GM23338 (cell line): ENCODE results near the gene TNNC1. TPM values are rescaled to one million over a fixed set of nuclear protein-coding genes. Genes with fewer than 3 reads are reported as not detected.

Source experiments
- ATAC-seq: fragments of 200-7000 bp; cut with Tn5 transposase; 3 replicates; pipeline ENCODE4 v1.9.1; 2020
- DNase-seq: peaks from one replicate; pipeline ENCODE4 v3.0.0-alpha.2; 2015; ENCODE audit warnings: low spot score
- H2AFZ ChIP-seq: fragments of 200-600 bp; sonication (generic); 2 replicates; pipeline ENCODE4 v1.8.0; 2016; ENCODE audit warnings: antibody characterized with exemption, mild to moderate bottlenecking, moderate library complexity
- H3F3A ChIP-seq: fragments of 200-600 bp; sonication (generic); replicated peaks from 2 replicates; pipeline ENCODE4 v1.8.0; 2017; ENCODE audit warnings: antibody characterized with exemption, mixed run types, low read depth
- H3K27ac ChIP-seq: fragments of 200-600 bp; sonication (generic); 2 replicates; pipeline ENCODE4 v1.6.1; 2016; ENCODE audit warnings: low read depth
- H3K27me3 ChIP-seq: fragments of 200-600 bp; sonication (generic); 2 replicates; pipeline ENCODE4 v1.8.0; 2016; ENCODE audit warnings: mild to moderate bottlenecking, mixed run types, moderate library complexity; ENCODE audit not compliant: insufficient read depth
- H3K36me3 ChIP-seq: fragments of 200-600 bp; sonication (generic); 2 replicates; pipeline ENCODE4 v1.8.0; 2016; ENCODE audit warnings: mild to moderate bottlenecking; ENCODE audit not compliant: insufficient read depth
- H3K4me1 ChIP-seq: fragments of 200-600 bp; sonication (generic); 2 replicates; pipeline ENCODE4 v1.8.0; 2016; ENCODE audit warnings: mild to moderate bottlenecking, moderate library complexity; ENCODE audit not compliant: insufficient read depth
- H3K4me2 ChIP-seq: fragments of 200-600 bp; sonication (generic); 2 replicates; pipeline ENCODE4 v1.7.1; 2017; ENCODE audit warnings: mixed run types
- H3K4me3 ChIP-seq: fragments of 200-600 bp; sonication (generic); 2 replicates; pipeline ENCODE4 v1.6.1; 2016; ENCODE audit warnings: mixed run types
- H3K79me2 ChIP-seq: fragments of 200-600 bp; sonication (generic); replicated peaks from 2 replicates; pipeline ENCODE4 v1.8.0; 2017; ENCODE audit warnings: mild to moderate bottlenecking; ENCODE audit not compliant: insufficient read depth
- H3K9me2 ChIP-seq: fragments of 200-600 bp; sonication (generic); 2 replicates; pipeline ENCODE4 v1.8.0; 2017; ENCODE audit not compliant: insufficient read depth
- H4K20me1 ChIP-seq: fragments of 200-600 bp; sonication (generic); replicated peaks from 2 replicates; pipeline ENCODE4 v1.8.0; 2017; ENCODE audit warnings: mild to moderate bottlenecking; ENCODE audit not compliant: insufficient read depth
- H3K27ac Mint-ChIP-seq: 2 replicates; pipeline ENCODE4 v1.8.0; 2020; ENCODE audit warnings: inconsistent platforms, mild to moderate bottlenecking, moderate library complexity, mixed read lengths
- H3K27me3 Mint-ChIP-seq: 3 replicates; pipeline ENCODE4 v1.8.0; 2022; ENCODE audit warnings: low read depth, mild to moderate bottlenecking, moderate library complexity, mixed read lengths, inconsistent platforms; ENCODE audit not compliant: insufficient read depth, poor library complexity
- H3K36me3 Mint-ChIP-seq: 3 replicates; pipeline ENCODE4 v1.8.0; 2021; ENCODE audit warnings: low read depth, mild to moderate bottlenecking, inconsistent platforms, moderate library complexity, mixed read lengths
- H3K4me1 Mint-ChIP-seq: 3 replicates; pipeline ENCODE4 v1.8.0; 2020; ENCODE audit warnings: mild to moderate bottlenecking, inconsistent platforms, mixed read lengths
- H3K4me3 Mint-ChIP-seq: 3 replicates; pipeline ENCODE4 v1.8.0; 2021; ENCODE audit warnings: moderate library complexity, mild to moderate bottlenecking, inconsistent platforms, mixed read lengths
- H3K9me3 Mint-ChIP-seq: 3 replicates; pipeline ENCODE4 v1.8.0; 2020; ENCODE audit warnings: moderate library complexity, mild to moderate bottlenecking, inconsistent platforms, mixed read lengths
- CREB1 ChIP-seq: fragments of 250-450 bp; sonication (Bioruptor Pico); IDR thresholded peaks from 2 replicates; pipeline ENCODE4 v1.5.0; 2020; ENCODE audit warnings: low read depth, mild to moderate bottlenecking, moderate library complexity
- CTCF ChIP-seq, 2 experiments: fragments of 200-600 bp in 1 of 2; sonication (generic) in 1 of 2; conservative IDR thresholded peaks; 2 replicates each; pipeline versions ENCODE4 v1.5.1 to v1.6.1; 2016 to 2017; ENCODE audit warnings: antibody characterized with exemption in 2 of 2, low read depth in 2 of 2, mild to moderate bottlenecking in 2 of 2, moderate library complexity in 1 of 2
- ETS1 ChIP-seq: IDR thresholded peaks from 2 replicates; pipeline ENCODE4 v1.6.1; 2016; ENCODE audit warnings: antibody characterized with exemption
- EZH2 ChIP-seq: fragments of 200-600 bp; sonication (generic); IDR thresholded peaks from one replicate; pipeline ENCODE4 v1.8.0; 2017; ENCODE audit warnings: antibody characterized with exemption, mild to moderate bottlenecking, low read depth; ENCODE audit not compliant: unreplicated experiment
- EZH2phosphoT487 ChIP-seq: fragments of 200-600 bp; sonication (generic); IDR thresholded peaks from one replicate; pipeline ENCODE4 v1.8.1; 2018; ENCODE audit warnings: antibody characterized with exemption; ENCODE audit not compliant: unreplicated experiment
- JUNB ChIP-seq: IDR thresholded peaks from one replicate; pipeline ENCODE4 v1.6.1; 2016; ENCODE audit warnings: antibody characterized with exemption; ENCODE audit not compliant: unreplicated experiment
- NANOG ChIP-seq: IDR thresholded peaks from 2 replicates; pipeline ENCODE4 v1.6.1; 2016; ENCODE audit warnings: antibody characterized with exemption, borderline replicate concordance
- POLR2AphosphoS5 ChIP-seq: IDR thresholded peaks from 2 replicates; pipeline ENCODE4 v1.6.1; 2016; ENCODE audit warnings: antibody characterized with exemption, low read depth
- REST ChIP-seq: IDR thresholded peaks from one replicate; pipeline ENCODE4 v1.6.1; 2018; ENCODE audit warnings: antibody characterized with exemption; ENCODE audit not compliant: unreplicated experiment
- STAT1 ChIP-seq: IDR thresholded peaks from one replicate; pipeline ENCODE4 v1.6.1; 2016; ENCODE audit warnings: antibody characterized with exemption; ENCODE audit not compliant: unreplicated experiment
- ZNF114 ChIP-seq: fragments of 250-450 bp; sonication (Bioruptor Pico); IDR thresholded peaks from 2 replicates; pipeline ENCODE4 v1.5.0; 2020; ENCODE audit warnings: mild to moderate bottlenecking, moderate library complexity
- ZNF331 ChIP-seq: fragments of 250-450 bp; sonication (Bioruptor Pico); IDR thresholded peaks from 2 replicates; pipeline ENCODE4 v1.5.0; 2020; ENCODE audit warnings: low read depth, mild to moderate bottlenecking, moderate library complexity
- polyA plus RNA-seq: library from polyadenylated mRNA; unstranded; fragments of >200 nt; fragmentation: Nextera tagmentation; extraction: Ambion mirVana; gene quantifications from 2 replicates; pipeline ENCODE4 v1.2.1, GENCODE V29; 2016
- total RNA-seq: library from RNA; depleted of rRNA; stranded (reverse); fragments of >200 nt; shearing (Covaris generic); gene quantifications from 2 replicates; pipeline ENCODE4 v1.2.3, GENCODE V29; 2014

The TNNC1 gene
- total and polyA plus RNA-seq, 2 experiments from 2014 or later, result 6.5 to 6.9 TPM

GRCh38 chr3:52442409-52443267 is 11.2 kb downstream of the TNNC1 start (continued):
- TF ChIP-seq CTCF (conservative IDR thresholded peaks at IDR 0.05; ENCODE audit: low read depth in 2 of 2), result no peak
- no peak for TF ChIP-seq JUNB
- no peak for TF ChIP-seq EZH2
- no peak for TF ChIP-seq ETS1
- no peak for TF ChIP-seq NANOG
- TF ChIP-seq EZH2phosphoT487, result no peak
- TF ChIP-seq ZNF331 (CRISPR knock-in tag), result no peak
- TF ChIP-seq ZNF114 (CRISPR knock-in tag), result no peak
- no peak for TF ChIP-seq STAT1

GRCh38 chr3:52441772-52442332 is 12.0 kb downstream of the TNNC1 start:
- H3K27ac ChIP-seq, result no peak overlapping the region

More at GRCh38 chr3:52441772-52442332, 12.0 kb downstream of the TNNC1 start:
- Histone ChIP-seq H3K27me3 (no peaks in the 10 kb centered on the region), H3K9me2 (peaks cover 8% of the 10 kb centered on the region; the same call in 1 of the 2 replicates), H3K4me3 (no peak overlapping the region), H3K79me2 (no peaks in the 10 kb centered on the region), H3K4me2 (no peak overlapping the region), H2AFZ (no peak overlapping the region), H3K4me1 (no peaks in the 10 kb centered on the region), H3F3A (no peaks in the 10 kb centered on the region), H4K20me1 (no peaks in the 10 kb centered on the region), H3K36me3 (no peaks in the 10 kb centered on the region)
- H3K27ac Mint-ChIP-seq, result no peak overlapping the region
- no peaks in the 10 kb centered on the region for H3K9me3 Mint-ChIP-seq
- TF ChIP-seq REST (no peak), NANOG (no peak), CREB1 (no peak), STAT1 (no peak), POLR2AphosphoS5 (no peak), ZNF114 (CRISPR knock-in tag) (no peak), JUNB (no peak), EZH2phosphoT487 (no peak), ETS1 (no peak), CTCF (conservative IDR thresholded peaks at IDR 0.05; ENCODE audit: low read depth in 2 of 2) (no peak)
- H3K27me3 Mint-ChIP-seq, result peaks cover 8% of the 10 kb centered on the region
- H3K36me3 Mint-ChIP-seq, result no peaks in the 10 kb centered on the region; the same call in 2 of the 3 replicates
- H3K4me1 Mint-ChIP-seq, result peaks cover 8% of the 10 kb centered on the region; the same call in 2 of the 3 replicates
- DNase-seq (no peak), ATAC-seq (no peak)
- H3K4me3 Mint-ChIP-seq, result no peak overlapping the region
